Aorta (tissue), 5 donors: ENCODE results near the gene SPO11. TPM values are rescaled to one million over a fixed set of nuclear protein-coding genes. Genes with fewer than 3 reads are reported as not detected.
"Not testable (repeated sequence)": the region's sequence is repeated elsewhere in the genome, so short reads cannot be mapped to it uniquely, and the experiment has no call there.

Experiments used
- ATAC-seq: fragments of 200-7000 bp; cut with Tn5 transposase; one replicate; pipeline ENCODE4 v1.9.1; 2022; ENCODE audit warnings: moderate library complexity; ENCODE audit not compliant: low FRiP score
- DNase-seq, 2 donors: peaks; one replicate each; pipeline ENCODE4 v3.0.0-alpha.2; 2020
- H3K27ac ChIP-seq, 2 donors: one replicate each; pipeline ENCODE4 v1.5.1; 2013; ENCODE audit warnings: low read length in 2 of 2, mild to moderate bottlenecking in 2 of 2, moderate library complexity in 2 of 2, control low read depth in 1 of 2, inconsistent platforms in 1 of 2, low read depth in 1 of 2
- H3K27me3 ChIP-seq, 2 donors: one replicate each; pipeline ENCODE4 v1.6.1; 2013; ENCODE audit warnings: control low read depth in 1 of 2, low read length in 1 of 2, mild to moderate bottlenecking in 1 of 2, moderate library complexity in 1 of 2; ENCODE audit not compliant: insufficient read depth in 2 of 2, control insufficient read depth in 1 of 2
- H3K36me3 ChIP-seq, 2 donors: one replicate each; pipeline ENCODE4 v1.6.1; 2013; ENCODE audit warnings: control low read depth in 1 of 2, low read length in 1 of 2, mild to moderate bottlenecking in 1 of 2; ENCODE audit not compliant: insufficient read depth in 2 of 2, control insufficient read depth in 1 of 2
- H3K4me1 ChIP-seq, 2 donors: one replicate each; pipeline ENCODE4 v1.6.1; 2013; ENCODE audit warnings: low read length in 2 of 2, control low read depth in 1 of 2, mild to moderate bottlenecking in 1 of 2, moderate library complexity in 1 of 2; ENCODE audit not compliant: insufficient read depth in 2 of 2, control insufficient read depth in 1 of 2
- H3K4me3 ChIP-seq, 2 donors: one replicate each; pipeline ENCODE4 v1.5.1; 2013; ENCODE audit warnings: low read length in 2 of 2, control low read depth in 1 of 2, mild to moderate bottlenecking in 1 of 2
- H3K9me3 ChIP-seq: one replicate; pipeline ENCODE4 v1.6.1; 2013; ENCODE audit warnings: mild to moderate bottlenecking, low read length; ENCODE audit not compliant: control insufficient read depth
- WGBS, 2 donors: extraction: QIAGEN DNeasy Blood & Tissue Kit; methylation state at CpG; one replicate each; pipeline ENCODE4 v1.1.7; 2013; 5-methylcytosine and 5-hydroxymethylcytosine counted together
- intact Hi-C, 2 donors: fragments of 100-400 bp; cut with DNase I; formaldehyde crosslinking; loops; one replicate each; pipeline versions ENCODE4 v1.14.2 to v1.15.0; 2022
- polyA plus RNA-seq, 2 donors: library from polyadenylated mRNA; stranded (reverse); fragments of 200-250 nt; gene quantifications; one replicate each; pipeline ENCODE4 v1.2.3, GENCODE V29; 2013
- total RNA-seq, 2 donors: library from RNA; stranded (reverse); fragmentation: NEBNext Ultra II Directional; extraction: Animal tissue kit (Norgen Biotek cat#: 25700); gene quantifications; one replicate each; pipeline ENCODE4 v1.2.1, GENCODE V29; 2021
- donor health status: healthy with polysubstance abuse.
- donor health status: Bipolar disorder and iron deficiency.
- donor health status: DM: no; HTN: no; CAD: no.
- donor health status: DM: no; HTN: no; CAD: no.
- donor health status: DM: yes; HTN: yes; CAD: no.

SPO11 gene
- total and polyA plus RNA-seq, 4 donors: not detected

GRCh38 chr20:57346477-57346876, 16.9 kb downstream of the SPO11 start:
- ATAC-seq (no peak), DNase-seq (peak; percentile 83 to 91)
- no peak overlapping the region for H3K27ac ChIP-seq
- H3K27me3 ChIP-seq: no peaks in the 10 kb centered on the region
- H3K9me3 ChIP-seq: no peaks in the 10 kb centered on the region
- H3K4me3 ChIP-seq: no peak overlapping the region
- WGBS, 2 donors: 1% methylated on average over 4 of the region's 4 CpGs
- intact Hi-C loops: loop anchor here (2.0 to 10.0 kb wide), 4 partner anchors 132 to 796 kb away; no protein-coding TSS in a partner anchor
- no peaks in the 10 kb centered on the region for H3K4me1 ChIP-seq
- H3K36me3 ChIP-seq: no peaks in the 10 kb centered on the region

- no peaks in the 10 kb centered on the region for H3K27me3 ChIP-seq
- no peak for DNase-seq
- H3K36me3 ChIP-seq: no peaks in the 10 kb centered on the region
- H3K27ac ChIP-seq: no peak overlapping the region
- no peak overlapping the region for H3K4me3 ChIP-seq
- intact Hi-C loops: loop anchor here (2.0 to 10.0 kb wide), 4 partner anchors 133 to 797 kb away; no protein-coding TSS in a partner anchor
- H3K4me1 ChIP-seq: no peaks in the 10 kb centered on the region
- no peaks in the 10 kb centered on the region for H3K9me3 ChIP-seq
- 74 to 75% methylated on average over 4 of the region's 4 CpGs for WGBS, 2 donors
- no peak for ATAC-seq
Observed at GRCh38 chr20:57347393-57347792, 17.8 kb downstream of the SPO11 start.

GRCh38 chr20:57348200-57348921, 18.8 kb downstream of the SPO11 start:
- H3K36me3 ChIP-seq, H3K27ac ChIP-seq, H3K4me1 ChIP-seq, ATAC-seq, H3K27me3 ChIP-seq, H3K4me3 ChIP-seq, DNase-seq, H3K9me3 ChIP-seq: not testable (repeated sequence)
- 61 to 66% methylated on average over 26 to 47 of the region's 47 CpGs for WGBS, 2 donors
- intact Hi-C loops: loop anchor here (5.0 to 10.0 kb wide), 2 partner anchors 134 to 796 kb away; no protein-coding TSS in a partner anchor

GRCh38 chr20:57348922-57349574, 19.4 kb downstream of the SPO11 start:
- not testable (repeated sequence) for ATAC-seq, H3K9me3 ChIP-seq, H3K4me1 ChIP-seq, H3K27me3 ChIP-seq, H3K27ac ChIP-seq, H3K36me3 ChIP-seq, H3K4me3 ChIP-seq
- intact Hi-C loops: loop anchor here (5.0 to 10.0 kb wide), 2 partner anchors 134 to 797 kb away; no protein-coding TSS in a partner anchor
- WGBS, 2 donors: 91 to 92% methylated on average over 21 of the region's 21 CpGs
- peak in 1 of 2 donors; percentile 65 for DNase-seq

DNA sequence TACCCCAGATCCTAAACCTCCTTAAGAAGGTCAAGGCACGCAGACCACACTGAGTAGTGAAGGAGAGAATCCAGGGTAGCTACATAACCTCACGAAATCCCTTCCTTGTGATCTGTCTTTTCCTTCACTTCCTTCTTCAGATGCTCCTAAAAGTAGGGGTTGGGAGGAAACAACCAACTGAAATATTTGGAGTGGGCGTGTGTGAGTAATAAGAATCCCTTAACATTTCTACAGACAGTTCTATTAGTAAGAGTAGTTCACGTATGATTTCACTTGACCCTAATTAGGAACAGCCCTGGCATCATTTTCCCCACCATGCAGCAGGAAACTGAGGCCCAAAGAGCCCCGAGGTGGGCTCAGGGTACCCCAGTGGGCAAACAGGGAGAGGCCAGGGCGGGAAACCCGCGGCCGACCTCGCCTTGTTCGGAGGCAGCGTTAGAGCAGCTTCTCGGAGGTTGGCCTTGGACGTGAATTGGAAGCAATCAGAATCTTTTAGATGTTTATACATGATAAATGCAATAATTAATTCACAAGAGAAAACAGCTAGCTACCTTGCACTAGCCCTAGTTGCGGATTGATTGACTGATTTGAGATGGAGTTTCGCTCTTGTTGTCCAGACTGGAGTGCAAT, 20.6 kb downstream of the SPO11 start:
- Histone ChIP-seq H3K4me1 (no peaks in the 10 kb centered on the region), H3K4me3 (no peak overlapping the region), H3K9me3 (no peaks in the 10 kb centered on the region), H3K36me3 (peaks cover 0 to 2% of the 10 kb centered on the region in 2 donors), H3K27ac (no peak overlapping the region), H3K27me3 (no peaks in the 10 kb centered on the region)
- ATAC-seq (no peak), DNase-seq (peak in 1 of 2 donors; percentile 75)
- intact Hi-C loops: loop anchor here in 1 of 2 donors (5.0 kb wide), 1 partner anchor 883 kb away; the partner anchor contains the start of gene RTF2
- whole genome bisulfite sequencing, 2 donors: 87 to 91% methylated on average over 16 of the region's 16 CpGs

- H3K27me3 ChIP-seq, H3K9me3 ChIP-seq, ATAC-seq: not testable (repeated sequence)
Observed at GRCh38 chr20:57350726-57351041, 21.1 kb downstream of the SPO11 start.

GRCh38 chr20:57351042-57351783, 21.6 kb downstream of the SPO11 start, which contains the start of gene RAE1:
TSS of gene RAE1 (plus strand) at chr20:57351255. CDS start at chr20:57354039, 2,784 bp downstream.
- H3K4me3 ChIP-seq: peak within 1 kb of the TSS; percentile 31 to 59
- peaks cover 0 to 3% of the 10 kb centered on the region in 2 donors for H3K36me3 ChIP-seq
- H3K27ac ChIP-seq: peak within 1 kb of the TSS in 1 of 2 donors; percentile 49
- H3K4me1 ChIP-seq: no peaks in the 10 kb centered on the region
- DNase-seq (peak; percentile 94 to 97), ATAC-seq (peak; percentile 93)
- no peaks in the 10 kb centered on the region for H3K9me3 ChIP-seq
- intact Hi-C loops: loop anchor here in 1 of 2 donors (5.0 kb wide), 1 partner anchor 884 kb away; the partner anchor contains the start of gene RTF2
- WGBS, 2 donors: 0% methylated on average over 64 of the region's 64 CpGs
- no peaks in the 10 kb centered on the region for H3K27me3 ChIP-seq

More at GRCh38 chr20:57350726-57351041, 21.1 kb downstream of the SPO11 start:
- intact Hi-C loops: loop anchor here in 1 of 2 donors (5.0 kb wide), 1 partner anchor 883 kb away; the partner anchor contains the start of gene RTF2
- Histone ChIP-seq H3K4me3 (peak overlapping the region in 1 of 2 donors; percentile 59), H3K27ac (peak overlapping the region in 1 of 2 donors; percentile 45)
- 20 to 21% methylated on average over 7 to 13 of the region's 24 CpGs for WGBS, 2 donors
- not testable (repeated sequence) for H3K36me3 ChIP-seq, H3K4me1 ChIP-seq, DNase-seq

- H3K27ac ChIP-seq: no peak overlapping the region
Observed at GRCh38 chr20:57352305-57352704, 22.7 kb downstream of the SPO11 start.

More at GRCh38 chr20:57352305-57352704, 22.7 kb downstream of the SPO11 start:
- Histone ChIP-seq H3K9me3 (no peaks in the 10 kb centered on the region), H3K27me3 (no peaks in the 10 kb centered on the region), H3K4me3 (no peak overlapping the region), H3K4me1 (no peaks in the 10 kb centered on the region), H3K36me3 (peaks cover 0 to 6% of the 10 kb centered on the region in 2 donors)
- 81 to 83% methylated on average over 6 of the region's 6 CpGs for WGBS, 2 donors
- ATAC-seq: no peak
- intact Hi-C loops: loop anchor here in 1 of 2 donors (5.0 kb wide), 1 partner anchor 885 kb away; the partner anchor contains the start of gene RTF2
- no peak for DNase-seq
